Spinal cord (tissue), 10 donors: ENCODE measurements around the gene TMIE. TPM values are rescaled to one million over a fixed set of nuclear protein-coding genes. Genes with fewer than 3 reads are reported as not detected.

ENCODE experiments used
- DNase-seq, 6 donors: peaks; one replicate each; pipeline versions ENCODE4 v3.0.0 to v3.0.0-alpha.2; 2013 to 2015; ENCODE audit warnings: low spot score in 6 of 6, low read depth in 4 of 6
- H3K27ac ChIP-seq: one replicate; pipeline ENCODE4 v1.5.1; 2013; ENCODE audit warnings: low read depth, low read length, control low read depth
- H3K27me3 ChIP-seq: one replicate; pipeline ENCODE4 v1.6.1; 2013; ENCODE audit warnings: low read length; ENCODE audit not compliant: control insufficient read depth, insufficient read depth
- H3K36me3 ChIP-seq: one replicate; pipeline ENCODE4 v1.6.1; 2013; ENCODE audit warnings: low read length; ENCODE audit not compliant: control insufficient read depth, insufficient read depth
- H3K4me1 ChIP-seq: one replicate; pipeline ENCODE4 v1.6.1; 2013; ENCODE audit warnings: low read length; ENCODE audit not compliant: control insufficient read depth, insufficient read depth
- H3K4me3 ChIP-seq: one replicate; pipeline ENCODE4 v1.5.1; 2013; ENCODE audit warnings: low read depth, low read length, control low read depth
- H3K9me3 ChIP-seq: one replicate; pipeline ENCODE4 v1.6.1; 2013; ENCODE audit warnings: low read length; ENCODE audit not compliant: control insufficient read depth, insufficient read depth
- WGBS: methylation state at CpG from one replicate; pipeline ENCODE4 v1.1.5; 2013; ENCODE audit warnings: missing lambda C conversion rate; ENCODE audit not compliant: insufficient coverage; 5-methylcytosine and 5-hydroxymethylcytosine counted together
- polyA plus RNA-seq, 2 donors: library from polyadenylated mRNA; unstranded; fragments of 120-200 nt; gene quantifications; one replicate each; pipeline ENCODE4 v1.2.1, GENCODE V29; 2013; ENCODE audit not compliant: insufficient read length in 2 of 2
- total RNA-seq, 2 donors: library from RNA; depleted of rRNA in 1 of 2; stranded (reverse); fragments of 120-200 nt in 1 of 2; fragments of >200 nt in 1 of 2; gene quantifications; one replicate each; pipeline versions ENCODE4 v1.2.3 to v1.2.4, GENCODE V29; 2013 to 2014
- donor health status: healthy.

Gene TMIE
- total and polyA plus RNA-seq, 4 donors, result 1.5 to 6.8 (median 4.0) TPM

DNA sequence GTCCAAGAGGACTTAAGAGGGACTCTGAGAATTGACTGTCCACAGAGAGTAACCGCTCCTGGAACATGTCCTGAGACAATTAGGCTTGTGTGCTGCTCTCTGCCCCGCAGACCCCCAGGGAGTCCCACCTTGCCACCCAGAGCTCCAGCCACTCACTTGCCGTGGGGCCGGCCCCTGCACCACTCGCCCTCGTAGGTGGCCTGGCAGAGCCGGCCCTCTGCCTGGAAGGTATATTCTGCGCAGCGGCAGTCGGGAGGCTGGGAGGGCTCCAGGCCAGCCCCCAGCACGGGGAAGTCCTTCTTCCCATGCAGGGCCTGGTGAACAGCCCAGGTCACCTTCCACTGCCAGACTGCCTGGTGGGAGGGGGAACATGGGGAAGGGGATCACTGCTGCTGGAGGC lies 18.2 kb upstream of the TMIE start:
- Histone ChIP-seq H3K9me3 (no peaks in the 10 kb centered on the region), H3K36me3 (peaks cover 15% of the 10 kb centered on the region), H3K27ac (no peak overlapping the region), H3K4me3 (no peak overlapping the region), H3K27me3 (no peaks in the 10 kb centered on the region), H3K4me1 (no peaks in the 10 kb centered on the region)
- no peak for DNase-seq
- 91% methylated on average over 10 of the region's 11 CpGs for WGBS

- 100% methylated on average over 2 of the region's 2 CpGs for WGBS
- Histone ChIP-seq H3K9me3 (no peaks in the 10 kb centered on the region), H3K4me1 (no peaks in the 10 kb centered on the region), H3K4me3 (no peak overlapping the region), H3K27ac (no peak overlapping the region), H3K27me3 (no peaks in the 10 kb centered on the region), H3K36me3 (peaks cover 15% of the 10 kb centered on the region)
- no peak for DNase-seq
Measured at GRCh38 chr3:46684891-46685290, 16.3 kb upstream of the TMIE start.

- peaks cover 15% of the 10 kb centered on the region for H3K36me3 ChIP-seq
- 83% methylated on average over 9 of the region's 9 CpGs for WGBS
- H3K4me1 ChIP-seq, result peaks cover 2% of the 10 kb centered on the region
- no peak overlapping the region for H3K27ac ChIP-seq
- no peak for DNase-seq
- no peak overlapping the region for H3K4me3 ChIP-seq
- H3K27me3 ChIP-seq, result no peaks in the 10 kb centered on the region
- H3K9me3 ChIP-seq, result no peaks in the 10 kb centered on the region
Measured at GRCh38 chr3:46685446-46685845, 15.7 kb upstream of the TMIE start.

DNA sequence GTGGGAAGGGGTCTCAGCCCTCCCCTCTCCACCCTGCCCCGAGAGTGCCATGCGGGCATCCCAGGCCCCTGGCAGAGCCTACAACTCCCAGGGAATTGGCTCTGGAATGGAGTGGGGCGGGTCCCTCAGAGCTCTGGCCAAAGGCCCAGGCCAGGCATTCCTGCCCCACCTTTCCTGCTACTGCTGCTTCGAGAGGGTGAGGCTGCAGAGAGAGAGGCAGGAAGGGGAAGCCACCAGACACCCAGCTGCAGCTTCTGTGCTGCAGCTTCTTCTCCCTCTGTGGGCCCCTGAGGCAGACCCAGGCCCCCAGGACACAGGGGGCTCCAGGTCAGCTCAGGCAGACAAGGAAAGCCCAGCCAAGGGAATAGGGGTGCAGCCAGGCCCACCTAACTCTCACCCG lies 10.4 kb upstream of the TMIE start:
- Histone ChIP-seq H3K9me3 (no peaks in the 10 kb centered on the region), H3K27me3 (peaks cover 22% of the 10 kb centered on the region), H3K4me1 (peaks cover 43% of the 10 kb centered on the region), H3K4me3 (no peak overlapping the region), H3K27ac (no peak overlapping the region), H3K36me3 (peaks cover 5% of the 10 kb centered on the region)
- peak in 1 of 6 donors; percentile 8 for DNase-seq
- 70% methylated on average over 5 of the region's 5 CpGs for WGBS

DNA sequence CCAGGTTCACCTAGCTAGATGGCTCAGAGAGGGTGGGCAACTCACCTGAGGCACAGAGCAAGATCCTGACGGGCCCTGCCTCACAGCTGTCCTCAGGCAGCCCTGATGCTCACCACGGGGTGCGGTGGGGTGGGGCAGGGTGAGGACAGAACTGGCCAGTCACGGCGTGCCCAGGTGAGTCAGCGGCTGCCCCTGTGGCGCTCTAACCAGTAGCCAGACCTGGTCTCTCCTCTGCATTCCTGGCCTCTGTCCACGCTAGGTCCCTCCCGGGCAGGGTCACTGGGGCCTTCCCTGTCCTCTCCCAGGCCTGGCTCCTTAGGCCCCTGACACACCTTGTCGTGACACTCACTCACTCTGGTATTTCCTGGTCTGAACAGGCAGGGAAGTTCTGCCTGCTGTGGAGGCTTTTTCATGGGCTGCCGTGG lies 8.6 kb upstream of the TMIE start:
- peaks cover 4% of the 10 kb centered on the region for H3K36me3 ChIP-seq
- no peak for DNase-seq
- no peaks in the 10 kb centered on the region for H3K9me3 ChIP-seq
- H3K27me3 ChIP-seq, result peaks cover 22% of the 10 kb centered on the region
- H3K27ac ChIP-seq, result no peak overlapping the region
- H3K4me3 ChIP-seq, result peak overlapping the region; percentile 50
- WGBS, result 55% methylated on average over 11 of the region's 11 CpGs
- H3K4me1 ChIP-seq, result peaks cover 51% of the 10 kb centered on the region

- Histone ChIP-seq H3K27me3 (peaks cover 22% of the 10 kb centered on the region), H3K27ac (no peak within 1 kb of the TSS), H3K4me3 (peak within 1 kb of the TSS; percentile 50), H3K9me3 (no peaks in the 10 kb centered on the region), H3K36me3 (no peaks in the 10 kb centered on the region), H3K4me1 (peaks cover 51% of the 10 kb centered on the region)
- peak in 2 of 6 donors; percentile 43 to 61 for DNase-seq
- WGBS, result under 1% methylated on average over 63 of the region's 71 CpGs
Measured at GRCh38 chr3:46693038-46693891, 7.9 kb upstream of the TMIE start, which contains the start of gene ALS2CL. TSS of gene ALS2CL (minus strand) at chr3:46693679. CDS start at chr3:46689440, 4,239 bp downstream.

GRCh38 chr3:46693892-46694226 lies 7.3 kb upstream of the TMIE start:
- DNase-seq, result no peak
- Histone ChIP-seq H3K27ac (no peak overlapping the region), H3K9me3 (no peaks in the 10 kb centered on the region), H3K36me3 (no peaks in the 10 kb centered on the region), H3K4me3 (peak overlapping the region; percentile 50), H3K4me1 (peaks cover 51% of the 10 kb centered on the region), H3K27me3 (peaks cover 22% of the 10 kb centered on the region)
- 27% methylated on average over 25 of the region's 30 CpGs for WGBS

DNA sequence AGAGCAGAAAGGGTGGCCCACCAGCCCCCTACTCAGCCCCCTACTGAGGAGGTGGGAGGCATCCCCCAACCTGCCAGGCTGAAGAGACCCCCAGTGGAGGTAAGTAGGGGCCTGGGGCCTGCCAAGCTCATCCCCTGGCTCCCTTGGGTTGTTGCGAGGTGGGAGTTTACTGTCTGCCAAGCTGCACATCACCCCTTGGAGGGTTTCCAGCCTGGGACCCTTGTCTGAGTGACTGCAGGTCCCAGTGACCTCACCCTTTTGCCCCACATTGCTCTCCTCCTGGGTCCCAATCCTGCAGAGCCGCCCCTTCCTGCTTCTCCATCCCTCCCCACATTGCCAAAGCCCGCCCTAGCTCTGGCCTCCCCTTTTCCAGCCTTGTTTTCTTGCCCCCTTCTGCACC lies 6.7 kb upstream of the TMIE start:
- H3K4me1 ChIP-seq, result peaks cover 51% of the 10 kb centered on the region

DNA sequence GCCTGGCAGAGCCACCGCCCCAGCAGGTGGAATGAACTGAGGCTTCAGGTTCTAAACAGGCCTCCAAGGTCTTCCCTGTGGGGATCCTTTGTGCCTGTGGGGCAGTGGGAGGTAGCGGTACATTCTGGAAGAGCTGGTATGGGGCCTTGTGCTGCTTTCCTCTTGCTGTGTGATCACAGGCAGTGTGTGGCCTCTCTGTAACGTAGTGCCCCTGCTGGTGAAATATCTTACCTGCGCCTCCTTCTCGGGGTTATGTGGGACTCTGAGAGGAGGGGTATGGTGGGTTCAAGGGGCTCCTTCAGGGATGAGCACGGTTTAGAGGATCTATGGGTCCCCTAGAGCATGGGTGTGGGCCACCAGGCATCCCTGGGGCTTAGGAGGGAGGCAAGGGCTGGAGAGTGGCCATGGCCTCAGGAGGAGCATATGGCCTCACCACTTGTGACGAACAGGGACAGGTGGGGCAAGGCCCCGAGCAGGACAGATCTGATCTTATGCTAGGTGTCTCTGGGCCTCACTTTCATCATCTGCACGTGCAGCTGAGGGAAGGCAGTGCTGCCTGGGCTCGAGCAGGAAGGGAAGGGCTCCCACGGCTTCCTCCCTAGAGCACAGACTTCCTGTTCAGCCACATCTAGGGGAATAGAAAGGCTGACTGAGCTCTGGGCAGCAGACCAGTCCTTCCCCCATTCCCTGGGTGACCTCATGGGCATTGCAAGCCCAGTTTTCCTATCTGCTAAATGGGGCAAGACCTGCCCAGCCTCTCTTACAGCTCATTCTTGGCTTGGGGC lies 5.8 kb upstream of the TMIE start:
- Histone ChIP-seq H3K4me1 (peaks cover 57% of the 10 kb centered on the region), H3K27ac (no peak overlapping the region), H3K9me3 (no peaks in the 10 kb centered on the region), H3K4me3 (no peak overlapping the region), H3K27me3 (peaks cover 22% of the 10 kb centered on the region), H3K36me3 (no peaks in the 10 kb centered on the region)
- DNase-seq, result peak in 1 of 6 donors; percentile 28
- 68% methylated on average over 10 of the region's 11 CpGs for WGBS

More for the DNA sequence above, 6.7 kb upstream of the TMIE start:
- 89% methylated on average over 1 of the region's 3 CpGs for WGBS
- Histone ChIP-seq H3K4me3 (no peak overlapping the region), H3K9me3 (no peaks in the 10 kb centered on the region), H3K27me3 (peaks cover 22% of the 10 kb centered on the region), H3K36me3 (no peaks in the 10 kb centered on the region), H3K27ac (no peak overlapping the region)
- no peak for DNase-seq
